Measurements from ENCODE around the gene TJP1. TPM values are rescaled to one million over a fixed set of nuclear protein-coding genes. Genes with fewer than 3 reads are reported as not detected.

TJP1 gene
- total RNA-seq, 1 experiment from 2014 or later: 129 TPM

DNA sequence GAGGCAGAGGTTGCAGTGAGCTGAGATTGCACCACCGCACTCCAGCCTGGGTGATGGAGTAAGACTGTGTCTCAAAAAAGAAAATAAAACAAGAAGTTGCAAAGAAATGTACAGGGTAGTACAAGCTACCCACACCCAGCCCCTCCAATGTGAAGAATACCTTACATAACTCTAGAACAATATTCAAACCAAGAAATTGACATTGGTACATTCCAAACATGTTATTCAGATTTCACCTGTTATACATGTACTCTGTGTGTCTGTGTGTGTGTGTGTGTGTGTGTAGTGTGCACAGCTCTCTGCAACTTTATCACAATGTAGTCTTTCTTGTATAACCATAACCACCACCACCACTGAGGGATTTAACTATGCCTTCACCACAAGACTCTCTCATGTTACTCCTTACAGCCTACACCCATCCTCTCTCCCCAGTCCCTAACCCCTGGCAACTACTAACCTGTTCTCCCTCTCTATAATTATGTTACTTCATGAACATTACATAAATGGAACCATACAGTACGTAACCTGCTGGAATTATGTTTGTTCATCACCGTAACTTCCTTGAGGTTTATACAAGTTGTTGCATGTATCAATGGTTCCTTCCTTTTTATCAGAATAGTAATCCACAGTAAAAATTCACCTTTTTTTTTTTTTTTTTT, 16.2 kb upstream of the TJP1 start:
- H3K27ac Mint-ChIP-seq: no peak overlapping the region
- no peak for ATAC-seq
- CTCF ChIA-PET: no interaction called here

More for the DNA sequence above, 16.2 kb upstream of the TJP1 start:
- H3K27me3 Mint-ChIP-seq (ENCODE audit: low read depth): no peaks in the 10 kb centered on the region; the same call in 1 of the 2 replicates
- POLR2A ChIA-PET: no interaction called here
- peaks cover 4% of the 10 kb centered on the region; the same call in 1 of the 2 replicates for H3K4me1 Mint-ChIP-seq
- no peak overlapping the region for H3K4me3 Mint-ChIP-seq
- DNase-seq (ENCODE audit: low spot score): no peak
- no peak for TF ChIP-seq PRDM15 (CRISPR knock-in tag; IDR thresholded peaks at IDR 0.05)
- TF ChIP-seq PRRX2 (CRISPR knock-in tag; IDR thresholded peaks at IDR 0.05): no peak
- TF ChIP-seq E2F1 (CRISPR knock-in tag; IDR thresholded peaks at IDR 0.05): no peak
- no peak for TF ChIP-seq GRHL2 (CRISPR knock-in tag; IDR thresholded peaks at IDR 0.05; ENCODE audit: insufficient replicate concordance, severe bottlenecking)
- TF ChIP-seq E2F4 (CRISPR knock-in tag; IDR thresholded peaks at IDR 0.05; ENCODE audit: borderline replicate concordance, low read depth): no peak
- no peak for TF ChIP-seq ZBTB43 (CRISPR knock-in tag; IDR thresholded peaks at IDR 0.05)
- TF ChIP-seq, protein P1, sequence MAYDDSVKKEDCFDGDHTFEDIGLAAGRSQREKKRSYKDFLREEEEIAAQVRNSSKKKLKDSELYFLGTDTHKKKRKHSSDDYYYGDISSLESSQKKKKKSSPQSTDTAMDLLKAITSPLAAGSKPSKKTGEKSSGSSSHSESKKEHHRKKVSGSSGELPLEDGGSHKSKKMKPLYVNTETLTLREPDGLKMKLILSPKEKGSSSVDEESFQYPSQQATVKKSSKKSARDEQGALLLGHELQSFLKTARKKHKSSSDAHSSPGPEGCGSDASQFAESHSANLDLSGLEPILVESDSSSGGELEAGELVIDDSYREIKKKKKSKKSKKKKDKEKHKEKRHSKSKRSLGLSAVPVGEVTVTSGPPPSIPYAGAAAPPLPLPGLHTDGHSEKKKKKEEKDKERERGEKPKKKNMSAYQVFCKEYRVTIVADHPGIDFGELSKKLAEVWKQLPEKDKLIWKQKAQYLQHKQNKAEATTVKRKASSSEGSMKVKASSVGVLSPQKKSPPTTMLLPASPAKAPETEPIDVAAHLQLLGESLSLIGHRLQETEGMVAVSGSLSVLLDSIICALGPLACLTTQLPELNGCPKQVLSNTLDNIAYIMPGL (CRISPR knock-in tag; IDR thresholded peaks at IDR 0.05): no peak
- TF ChIP-seq KAT7 (CRISPR knock-in tag; IDR thresholded peaks at IDR 0.05; ENCODE audit: borderline replicate concordance): no peak
- no peak for TF ChIP-seq ETV6 (CRISPR knock-in tag; IDR thresholded peaks at IDR 0.05)
- no peak for TF ChIP-seq RORB (CRISPR knock-in tag; IDR thresholded peaks at IDR 0.05)
- no peak for TF ChIP-seq MYBL2 (CRISPR knock-in tag; IDR thresholded peaks at IDR 0.05)
- TF ChIP-seq, protein P2, sequence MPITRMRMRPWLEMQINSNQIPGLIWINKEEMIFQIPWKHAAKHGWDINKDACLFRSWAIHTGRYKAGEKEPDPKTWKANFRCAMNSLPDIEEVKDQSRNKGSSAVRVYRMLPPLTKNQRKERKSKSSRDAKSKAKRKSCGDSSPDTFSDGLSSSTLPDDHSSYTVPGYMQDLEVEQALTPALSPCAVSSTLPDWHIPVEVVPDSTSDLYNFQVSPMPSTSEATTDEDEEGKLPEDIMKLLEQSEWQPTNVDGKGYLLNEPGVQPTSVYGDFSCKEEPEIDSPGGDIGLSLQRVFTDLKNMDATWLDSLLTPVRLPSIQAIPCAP (CRISPR knock-in tag; IDR thresholded peaks at IDR 0.05): no peak
- no peak for TF ChIP-seq NR3C1 (CRISPR knock-in tag; conservative IDR thresholded peaks at IDR 0.05; ENCODE audit: low read depth)
- TF ChIP-seq, protein P3, sequence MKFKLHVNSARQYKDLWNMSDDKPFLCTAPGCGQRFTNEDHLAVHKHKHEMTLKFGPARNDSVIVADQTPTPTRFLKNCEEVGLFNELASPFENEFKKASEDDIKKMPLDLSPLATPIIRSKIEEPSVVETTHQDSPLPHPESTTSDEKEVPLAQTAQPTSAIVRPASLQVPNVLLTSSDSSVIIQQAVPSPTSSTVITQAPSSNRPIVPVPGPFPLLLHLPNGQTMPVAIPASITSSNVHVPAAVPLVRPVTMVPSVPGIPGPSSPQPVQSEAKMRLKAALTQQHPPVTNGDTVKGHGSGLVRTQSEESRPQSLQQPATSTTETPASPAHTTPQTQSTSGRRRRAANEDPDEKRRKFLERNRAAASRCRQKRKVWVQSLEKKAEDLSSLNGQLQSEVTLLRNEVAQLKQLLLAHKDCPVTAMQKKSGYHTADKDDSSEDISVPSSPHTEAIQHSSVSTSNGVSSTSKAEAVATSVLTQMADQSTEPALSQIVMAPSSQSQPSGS (CRISPR knock-in tag; IDR thresholded peaks at IDR 0.05; ENCODE audit: borderline replicate concordance, low read depth): no peak
- no peak for TF ChIP-seq NR1H2 (CRISPR knock-in tag; IDR thresholded peaks at IDR 0.05)
- no peak for TF ChIP-seq MLX (CRISPR knock-in tag; IDR thresholded peaks at IDR 0.05)
- no peak for TF ChIP-seq ATF3 (CRISPR knock-in tag; conservative IDR thresholded peaks at IDR 0.05)
- TF ChIP-seq FOXK1 (CRISPR knock-in tag; IDR thresholded peaks at IDR 0.05): no peak
- H3K9me3 Mint-ChIP-seq: no peaks in the 10 kb centered on the region
- no peaks in the 10 kb centered on the region for H3K36me3 Mint-ChIP-seq
